SK-N-SH treated with all-trans-retinoic acid at 6 μM for 48 hours (cell line): ENCODE data around the gene YIPF6.

ENCODE experiments used
- ATAC-seq: fragments of 200-7000 bp; cut with Tn5 transposase; 3 replicates; pipeline ENCODE4 v1.9.1; 2020; ENCODE audit warnings: mild to moderate bottlenecking, moderate library complexity
- ARNTL ChIP-seq: fragments of 450-650 bp; formaldehyde crosslinking; IDR thresholded peaks from 2 replicates; pipeline ENCODE4 v1.5.0; 2020; ENCODE audit warnings: low read depth, mild to moderate bottlenecking, moderate library complexity, borderline replicate concordance
- BACH2 ChIP-seq: fragments of 250-450 bp; sonication (Bioruptor Pico); IDR thresholded peaks from 2 replicates; pipeline ENCODE4 v1.9.0; 2021; ENCODE audit warnings: mild to moderate bottlenecking, borderline replicate concordance
- CSDC2 ChIP-seq: fragments of 250-450 bp; sonication (Bioruptor Pico); IDR thresholded peaks from 2 replicates; pipeline ENCODE4 v1.5.0; 2020; ENCODE audit warnings: mild to moderate bottlenecking, moderate library complexity
- GLIS3 ChIP-seq: fragments of 250-450 bp; sonication (Bioruptor Pico); IDR thresholded peaks from 2 replicates; pipeline ENCODE4 v1.5.0; 2020; ENCODE audit warnings: mild to moderate bottlenecking, moderate library complexity
- ISL1 ChIP-seq: fragments of 250-450 bp; sonication (Bioruptor Pico); IDR thresholded peaks from 2 replicates; pipeline ENCODE4 v2.1.2; 2022; ENCODE audit warnings: mild to moderate bottlenecking, moderate library complexity
- OSR1 ChIP-seq: fragments of 250-450 bp; sonication (Bioruptor Pico); IDR thresholded peaks from 2 replicates; pipeline ENCODE4 v1.8.0; 2022; ENCODE audit warnings: moderate library complexity, mild to moderate bottlenecking, inconsistent platforms
- PPARA ChIP-seq: fragments of 250-450 bp; sonication (Bioruptor Pico); IDR thresholded peaks from 2 replicates; pipeline ENCODE4 v1.5.0; 2020; ENCODE audit warnings: mild to moderate bottlenecking, borderline replicate concordance
- RARB ChIP-seq: fragments of 250-450 bp; sonication (Bioruptor Pico); IDR thresholded peaks from 2 replicates; pipeline ENCODE4 v1.8.0; 2021; ENCODE audit warnings: mild to moderate bottlenecking, moderate library complexity
- TCF4 ChIP-seq: fragments of 250-450 bp; sonication (Bioruptor Pico); IDR thresholded peaks from 2 replicates; pipeline ENCODE4 v1.8.0; 2021; ENCODE audit warnings: mild to moderate bottlenecking, moderate library complexity, borderline replicate concordance
- TOX ChIP-seq: fragments of 250-450 bp; sonication (Bioruptor Pico); IDR thresholded peaks from 2 replicates; pipeline ENCODE4 v1.8.0; 2021; ENCODE audit warnings: mild to moderate bottlenecking, moderate library complexity, borderline replicate concordance
- ZC3H10 ChIP-seq: fragments of 250-450 bp; sonication (Bioruptor Pico); IDR thresholded peaks from 2 replicates; pipeline ENCODE4 v1.5.1; 2021; ENCODE audit warnings: mild to moderate bottlenecking, moderate library complexity
- ZFP3 ChIP-seq: fragments of 250-450 bp; sonication (Bioruptor Pico); IDR thresholded peaks from 2 replicates; pipeline ENCODE4 v1.5.0; 2020; ENCODE audit warnings: mild to moderate bottlenecking, moderate library complexity
- ZNF565 ChIP-seq: fragments of 450-650 bp; formaldehyde crosslinking; conservative IDR thresholded peaks from 2 replicates; pipeline ENCODE4 v1.5.0; 2020; ENCODE audit warnings: low read depth, mild to moderate bottlenecking, moderate library complexity
- ZNF70 ChIP-seq: fragments of 450-650 bp; formaldehyde crosslinking; IDR thresholded peaks from 2 replicates; pipeline ENCODE4 v1.5.0; 2020; ENCODE audit warnings: mild to moderate bottlenecking, moderate library complexity
- ZNF8 ChIP-seq: fragments of 450-650 bp; formaldehyde crosslinking; IDR thresholded peaks from 2 replicates; pipeline ENCODE4 v1.5.0; 2020; ENCODE audit warnings: mild to moderate bottlenecking, moderate library complexity
- TF ChIP-seq, protein P1 (sequence below): fragments of 250-450 bp; sonication (Bioruptor Pico); IDR thresholded peaks from 2 replicates; pipeline ENCODE4 v1.5.1; 2020; ENCODE audit warnings: low read depth, mild to moderate bottlenecking, moderate library complexity
- TF ChIP-seq, protein P2 (sequence below): fragments of 250-450 bp; sonication (Bioruptor Pico); IDR thresholded peaks from 2 replicates; pipeline ENCODE4 v1.5.0; 2020; ENCODE audit warnings: mild to moderate bottlenecking, moderate library complexity
- TF ChIP-seq, protein P3 (sequence below): fragments of 250-450 bp; sonication (Bioruptor Pico); IDR thresholded peaks from 2 replicates; pipeline ENCODE4 v1.5.1; 2021; ENCODE audit warnings: mild to moderate bottlenecking, moderate library complexity
- TF ChIP-seq, protein P4 (sequence below): fragments of 250-450 bp; sonication (Bioruptor Pico); IDR thresholded peaks from 2 replicates; pipeline ENCODE4 v1.8.0; 2020; ENCODE audit warnings: mild to moderate bottlenecking, moderate library complexity, borderline replicate concordance

Gene YIPF6

DNA sequence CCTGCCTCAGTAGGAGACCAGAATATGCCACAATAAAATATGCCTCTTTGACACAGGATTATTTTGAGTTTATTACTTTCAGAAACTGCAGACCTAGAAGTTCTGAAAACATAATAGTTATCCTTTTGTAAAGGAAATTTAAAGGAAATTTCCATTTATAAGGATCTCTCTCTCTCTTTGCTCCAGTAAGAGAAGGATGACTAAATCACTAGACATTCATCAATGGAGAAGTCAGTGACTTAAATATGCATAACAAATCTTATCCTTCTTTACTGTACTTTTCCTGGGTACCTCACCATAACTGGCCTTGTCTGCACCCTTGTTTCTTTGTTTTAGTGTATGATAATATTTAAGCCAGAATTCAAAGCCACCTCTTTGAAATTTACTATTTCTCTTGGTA is 37.3 kb upstream of the YIPF6 start:
- TF ChIP-seq, protein P1, sequence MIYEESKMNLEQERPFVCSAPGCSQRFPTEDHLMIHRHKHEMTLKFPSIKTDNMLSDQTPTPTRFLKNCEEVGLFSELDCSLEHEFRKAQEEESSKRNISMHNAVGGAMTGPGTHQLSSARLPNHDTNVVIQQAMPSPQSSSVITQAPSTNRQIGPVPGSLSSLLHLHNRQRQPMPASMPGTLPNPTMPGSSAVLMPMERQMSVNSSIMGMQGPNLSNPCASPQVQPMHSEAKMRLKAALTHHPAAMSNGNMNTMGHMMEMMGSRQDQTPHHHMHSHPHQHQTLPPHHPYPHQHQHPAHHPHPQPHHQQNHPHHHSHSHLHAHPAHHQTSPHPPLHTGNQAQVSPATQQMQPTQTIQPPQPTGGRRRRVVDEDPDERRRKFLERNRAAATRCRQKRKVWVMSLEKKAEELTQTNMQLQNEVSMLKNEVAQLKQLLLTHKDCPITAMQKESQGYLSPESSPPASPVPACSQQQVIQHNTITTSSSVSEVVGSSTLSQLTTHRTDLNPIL (CRISPR knock-in tag) = no peak
- TF ChIP-seq TCF4 (no peak), BACH2 (CRISPR knock-in tag) (no peak), ZNF8 (no peak), ZC3H10 (CRISPR knock-in tag) (no peak), ZNF70 (CRISPR knock-in tag) (no peak), TOX (CRISPR knock-in tag) (no peak), GLIS3 (CRISPR knock-in tag) (no peak), ZFP3 (no peak), OSR1 (no peak), ARNTL (CRISPR knock-in tag) (no peak), CSDC2 (CRISPR knock-in tag) (no peak)
- TF ChIP-seq, protein P2, sequence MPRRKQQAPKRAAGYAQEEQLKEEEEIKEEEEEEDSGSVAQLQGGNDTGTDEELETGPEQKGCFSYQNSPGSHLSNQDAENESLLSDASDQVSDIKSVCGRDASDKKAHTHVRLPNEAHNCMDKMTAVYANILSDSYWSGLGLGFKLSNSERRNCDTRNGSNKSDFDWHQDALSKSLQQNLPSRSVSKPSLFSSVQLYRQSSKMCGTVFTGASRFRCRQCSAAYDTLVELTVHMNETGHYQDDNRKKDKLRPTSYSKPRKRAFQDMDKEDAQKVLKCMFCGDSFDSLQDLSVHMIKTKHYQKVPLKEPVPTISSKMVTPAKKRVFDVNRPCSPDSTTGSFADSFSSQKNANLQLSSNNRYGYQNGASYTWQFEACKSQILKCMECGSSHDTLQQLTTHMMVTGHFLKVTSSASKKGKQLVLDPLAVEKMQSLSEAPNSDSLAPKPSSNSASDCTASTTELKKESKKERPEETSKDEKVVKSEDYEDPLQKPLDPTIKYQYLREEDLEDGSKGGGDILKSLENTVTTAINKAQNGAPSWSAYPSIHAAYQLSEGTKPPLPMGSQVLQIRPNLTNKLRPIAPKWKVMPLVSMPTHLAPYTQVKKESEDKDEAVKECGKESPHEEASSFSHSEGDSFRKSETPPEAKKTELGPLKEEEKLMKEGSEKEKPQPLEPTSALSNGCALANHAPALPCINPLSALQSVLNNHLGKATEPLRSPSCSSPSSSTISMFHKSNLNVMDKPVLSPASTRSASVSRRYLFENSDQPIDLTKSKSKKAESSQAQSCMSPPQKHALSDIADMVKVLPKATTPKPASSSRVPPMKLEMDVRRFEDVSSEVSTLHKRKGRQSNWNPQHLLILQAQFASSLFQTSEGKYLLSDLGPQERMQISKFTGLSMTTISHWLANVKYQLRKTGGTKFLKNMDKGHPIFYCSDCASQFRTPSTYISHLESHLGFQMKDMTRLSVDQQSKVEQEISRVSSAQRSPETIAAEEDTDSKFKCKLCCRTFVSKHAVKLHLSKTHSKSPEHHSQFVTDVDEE = no peak
- TF ChIP-seq, protein P3, sequence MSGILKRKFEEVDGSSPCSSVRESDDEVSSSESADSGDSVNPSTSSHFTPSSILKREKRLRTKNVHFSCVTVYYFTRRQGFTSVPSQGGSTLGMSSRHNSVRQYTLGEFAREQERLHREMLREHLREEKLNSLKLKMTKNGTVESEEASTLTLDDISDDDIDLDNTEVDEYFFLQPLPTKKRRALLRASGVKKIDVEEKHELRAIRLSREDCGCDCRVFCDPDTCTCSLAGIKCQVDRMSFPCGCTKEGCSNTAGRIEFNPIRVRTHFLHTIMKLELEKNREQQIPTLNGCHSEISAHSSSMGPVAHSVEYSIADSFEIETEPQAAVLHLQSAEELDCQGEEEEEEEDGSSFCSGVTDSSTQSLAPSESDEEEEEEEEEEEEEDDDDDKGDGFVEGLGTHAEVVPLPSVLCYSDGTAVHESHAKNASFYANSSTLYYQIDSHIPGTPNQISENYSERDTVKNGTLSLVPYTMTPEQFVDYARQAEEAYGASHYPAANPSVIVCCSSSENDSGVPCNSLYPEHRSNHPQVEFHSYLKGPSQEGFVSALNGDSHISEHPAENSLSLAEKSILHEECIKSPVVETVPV (CRISPR knock-in tag) = no peak
- TF ChIP-seq, protein P4, sequence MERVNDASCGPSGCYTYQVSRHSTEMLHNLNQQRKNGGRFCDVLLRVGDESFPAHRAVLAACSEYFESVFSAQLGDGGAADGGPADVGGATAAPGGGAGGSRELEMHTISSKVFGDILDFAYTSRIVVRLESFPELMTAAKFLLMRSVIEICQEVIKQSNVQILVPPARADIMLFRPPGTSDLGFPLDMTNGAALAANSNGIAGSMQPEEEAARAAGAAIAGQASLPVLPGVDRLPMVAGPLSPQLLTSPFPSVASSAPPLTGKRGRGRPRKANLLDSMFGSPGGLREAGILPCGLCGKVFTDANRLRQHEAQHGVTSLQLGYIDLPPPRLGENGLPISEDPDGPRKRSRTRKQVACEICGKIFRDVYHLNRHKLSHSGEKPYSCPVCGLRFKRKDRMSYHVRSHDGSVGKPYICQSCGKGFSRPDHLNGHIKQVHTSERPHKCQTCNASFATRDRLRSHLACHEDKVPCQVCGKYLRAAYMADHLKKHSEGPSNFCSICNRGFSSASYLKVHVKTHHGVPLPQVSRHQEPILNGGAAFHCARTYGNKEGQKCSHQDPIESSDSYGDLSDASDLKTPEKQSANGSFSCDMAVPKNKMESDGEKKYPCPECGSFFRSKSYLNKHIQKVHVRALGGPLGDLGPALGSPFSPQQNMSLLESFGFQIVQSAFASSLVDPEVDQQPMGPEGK = no peak
- ATAC-seq = no peak

DNA sequence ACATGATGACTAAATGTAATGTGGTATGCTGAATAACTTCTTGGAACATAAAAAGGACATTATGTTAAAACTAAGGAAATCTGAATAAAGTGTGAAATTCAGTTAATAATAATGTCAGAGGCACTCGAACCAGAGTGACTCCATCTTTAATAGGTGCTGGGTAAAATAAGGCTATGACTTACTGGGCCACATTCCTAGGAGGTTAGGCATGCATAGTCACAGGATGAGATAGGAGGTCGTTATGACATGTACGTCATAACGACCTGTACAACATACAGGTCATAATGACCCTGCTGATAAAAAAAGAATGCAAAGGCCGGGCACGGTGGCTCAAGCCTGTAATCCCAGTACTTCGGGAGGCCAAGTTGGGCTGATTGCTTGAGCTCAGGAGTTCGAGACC is 36.7 kb upstream of the YIPF6 start:
- peak; percentile 18; the same call in 1 of the 3 replicates for ATAC-seq
- TF ChIP-seq ZFP3 (no peak), ZNF565 (CRISPR knock-in tag) (no peak), CSDC2 (CRISPR knock-in tag) (no peak), ISL1 (CRISPR knock-in tag) (no peak), BACH2 (CRISPR knock-in tag) (no peak), PPARA (CRISPR knock-in tag) (no peak), ZNF8 (no peak), TCF4 (no peak), ZNF70 (CRISPR knock-in tag) (no peak)
- TF ChIP-seq, protein P4 = no peak
- TF ChIP-seq, protein P3 (CRISPR knock-in tag) = no peak
- TF ChIP-seq, all 23 proteins: peak for 0

DNA sequence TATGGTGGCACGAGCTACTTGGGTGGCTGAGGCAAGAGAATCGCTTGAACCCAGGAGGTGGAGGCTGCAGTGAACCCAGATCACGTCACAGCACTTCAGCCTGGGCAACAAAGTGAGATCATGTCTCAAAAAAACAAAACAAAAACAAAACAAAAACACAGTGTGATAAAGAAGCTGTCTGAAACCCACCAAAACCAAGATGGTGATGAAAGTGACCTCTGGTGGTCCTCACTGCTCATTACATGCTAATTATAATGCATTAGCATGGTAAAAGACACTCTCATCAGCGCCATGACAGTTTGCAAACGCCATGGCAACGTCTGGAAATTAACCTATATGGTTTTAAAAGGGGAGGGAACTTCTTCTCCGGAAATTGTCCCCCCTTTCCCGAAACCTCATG is 36.2 kb upstream of the YIPF6 start:
- ATAC-seq = peak; percentile 83
- TF ChIP-seq RARB (CRISPR knock-in tag) (no peak), ZFP3 (no peak)
